GM12801 (cell line): ENCODE measurements around the gene TMEM215.

ENCODE experiments used
- TF ChIP-seq, protein P1 (sequence below): IDR thresholded peaks from one replicate; pipeline ENCODE4 v1.5.1; 2011; ENCODE audit warnings: control low read depth; ENCODE audit not compliant: insufficient read length; ENCODE audit errors: extremely low read depth

Gene TMEM215

DNA sequence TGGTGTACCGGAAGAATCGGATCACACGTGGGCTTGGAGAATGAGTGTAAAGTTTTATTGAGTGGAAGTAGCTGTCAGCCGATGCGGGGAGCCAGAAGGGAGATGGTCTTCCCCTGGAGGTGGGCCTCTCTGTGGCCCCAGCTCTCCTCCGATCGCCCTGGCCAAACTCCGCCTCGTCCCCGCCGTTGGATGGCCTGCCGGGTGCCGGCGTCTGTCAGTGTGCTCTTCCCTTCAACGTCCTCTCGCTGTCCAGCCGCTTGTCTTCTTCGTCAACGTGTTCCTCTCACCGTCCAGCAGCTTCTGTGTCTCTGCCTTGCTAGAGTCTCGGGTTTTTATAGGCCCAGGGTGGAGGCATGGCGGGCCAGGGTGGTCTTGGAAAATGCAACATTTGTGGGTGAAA is 27.6 kb upstream of the TMEM215 start:
- TF ChIP-seq, protein P1, sequence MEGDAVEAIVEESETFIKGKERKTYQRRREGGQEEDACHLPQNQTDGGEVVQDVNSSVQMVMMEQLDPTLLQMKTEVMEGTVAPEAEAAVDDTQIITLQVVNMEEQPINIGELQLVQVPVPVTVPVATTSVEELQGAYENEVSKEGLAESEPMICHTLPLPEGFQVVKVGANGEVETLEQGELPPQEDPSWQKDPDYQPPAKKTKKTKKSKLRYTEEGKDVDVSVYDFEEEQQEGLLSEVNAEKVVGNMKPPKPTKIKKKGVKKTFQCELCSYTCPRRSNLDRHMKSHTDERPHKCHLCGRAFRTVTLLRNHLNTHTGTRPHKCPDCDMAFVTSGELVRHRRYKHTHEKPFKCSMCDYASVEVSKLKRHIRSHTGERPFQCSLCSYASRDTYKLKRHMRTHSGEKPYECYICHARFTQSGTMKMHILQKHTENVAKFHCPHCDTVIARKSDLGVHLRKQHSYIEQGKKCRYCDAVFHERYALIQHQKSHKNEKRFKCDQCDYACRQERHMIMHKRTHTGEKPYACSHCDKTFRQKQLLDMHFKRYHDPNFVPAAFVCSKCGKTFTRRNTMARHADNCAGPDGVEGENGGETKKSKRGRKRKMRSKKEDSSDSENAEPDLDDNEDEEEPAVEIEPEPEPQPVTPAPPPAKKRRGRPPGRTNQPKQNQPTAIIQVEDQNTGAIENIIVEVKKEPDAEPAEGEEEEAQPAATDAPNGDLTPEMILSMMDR = no peak

GRCh38 chr9:32764139-32764538 is 19.2 kb upstream of the TMEM215 start:
- TF ChIP-seq, protein P1 = no peak

- TF ChIP-seq, protein P1 = no peak
Observed at GRCh38 chr9:32775283-32775682, 8.1 kb upstream of the TMEM215 start.

DNA sequence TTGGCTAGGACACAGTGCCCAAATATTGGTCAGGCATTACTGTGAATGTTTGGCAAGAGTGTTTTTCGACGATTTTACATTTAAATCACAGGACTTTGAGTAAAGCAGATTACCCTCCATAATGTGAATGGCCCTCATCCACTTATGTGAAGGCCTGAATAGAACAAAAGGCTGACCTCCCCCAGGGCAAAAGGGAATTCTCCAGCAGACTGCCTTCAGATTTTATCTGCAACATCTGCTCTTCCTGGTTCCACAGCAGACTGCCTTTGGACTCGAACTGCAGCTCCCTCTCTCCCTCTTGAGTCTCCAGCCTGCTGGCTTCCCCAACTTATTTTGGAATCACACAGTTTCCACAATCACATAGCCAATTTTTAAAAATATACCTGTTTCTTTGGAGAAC is 7.1 kb upstream of the TMEM215 start:
- TF ChIP-seq, protein P1 = no peak

GRCh38 chr9:32782476-32783167 is 718 bp upstream of the TMEM215 start:
- TF ChIP-seq, protein P1 = no peak

DNA sequence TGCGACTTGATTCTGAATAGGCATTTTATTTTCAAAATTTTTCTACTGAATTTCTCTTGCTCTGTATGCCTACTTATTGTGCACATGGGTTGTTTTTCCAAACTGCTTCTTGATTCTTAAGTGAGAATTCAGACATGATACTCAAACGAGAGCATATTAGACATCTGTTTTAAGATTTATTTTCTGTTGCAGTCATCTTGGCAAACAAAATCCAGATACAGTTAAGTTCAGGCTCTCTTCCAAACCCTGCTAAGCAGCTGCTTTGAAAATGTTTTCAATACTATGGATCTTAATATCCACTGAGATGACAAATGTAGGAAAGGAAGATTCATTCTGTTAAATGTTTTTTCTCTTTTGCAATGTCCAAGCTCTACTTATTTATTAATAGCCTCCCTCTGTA is 4.5 kb downstream of the TMEM215 start:
- TF ChIP-seq, protein P1 = no peak

GRCh38 chr9:32801530-32801929 is 18.2 kb downstream of the TMEM215 start:
- TF ChIP-seq, protein P1 = no peak
